Thyroid gland (tissue), 4 donors: ENCODE measurements around the gene NAP1L4.

ENCODE experiments used
- POLR2A ChIP-seq, 2 donors: fragments of 450-650 bp; IDR thresholded peaks; one replicate each; pipeline ENCODE4 v1.6.1; 2017; ENCODE audit warnings: antibody characterized with exemption in 2 of 2, mild to moderate bottlenecking in 2 of 2, moderate library complexity in 1 of 2
- TF ChIP-seq, protein P1 (sequence below), 6 experiments: fragments of 200-600 bp in 3 of 6; fragments of 450-650 bp in 3 of 6; sonication (generic) in 3 of 6; IDR thresholded peaks; one replicate each; pipeline ENCODE4 v1.5.1; 2016 to 2019; ENCODE audit warnings: antibody characterized with exemption in 6 of 6, mild to moderate bottlenecking in 2 of 6, inconsistent platforms in 1 of 6, moderate library complexity in 1 of 6

DNA sequence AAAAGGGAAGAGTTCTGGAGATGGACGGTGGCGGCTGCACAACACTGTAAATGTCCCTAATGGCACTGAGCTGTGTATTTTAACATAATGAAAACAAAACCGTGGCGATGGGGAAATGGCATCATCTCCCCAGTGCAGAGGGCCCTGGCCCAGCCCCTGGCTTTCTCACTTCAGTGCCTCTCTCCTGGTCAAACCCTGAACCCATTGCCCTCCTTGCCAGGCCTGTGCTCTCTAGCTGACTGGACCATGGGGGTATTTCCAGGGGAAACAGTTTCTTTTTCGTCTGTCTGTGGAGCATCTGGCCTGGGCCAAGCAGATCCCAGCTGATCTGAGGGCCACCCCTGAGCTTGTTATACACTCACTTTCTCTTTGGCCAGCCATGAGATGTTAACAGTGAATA lies 17.4 kb upstream of the NAP1L4 start:
- TF ChIP-seq, protein P1, sequence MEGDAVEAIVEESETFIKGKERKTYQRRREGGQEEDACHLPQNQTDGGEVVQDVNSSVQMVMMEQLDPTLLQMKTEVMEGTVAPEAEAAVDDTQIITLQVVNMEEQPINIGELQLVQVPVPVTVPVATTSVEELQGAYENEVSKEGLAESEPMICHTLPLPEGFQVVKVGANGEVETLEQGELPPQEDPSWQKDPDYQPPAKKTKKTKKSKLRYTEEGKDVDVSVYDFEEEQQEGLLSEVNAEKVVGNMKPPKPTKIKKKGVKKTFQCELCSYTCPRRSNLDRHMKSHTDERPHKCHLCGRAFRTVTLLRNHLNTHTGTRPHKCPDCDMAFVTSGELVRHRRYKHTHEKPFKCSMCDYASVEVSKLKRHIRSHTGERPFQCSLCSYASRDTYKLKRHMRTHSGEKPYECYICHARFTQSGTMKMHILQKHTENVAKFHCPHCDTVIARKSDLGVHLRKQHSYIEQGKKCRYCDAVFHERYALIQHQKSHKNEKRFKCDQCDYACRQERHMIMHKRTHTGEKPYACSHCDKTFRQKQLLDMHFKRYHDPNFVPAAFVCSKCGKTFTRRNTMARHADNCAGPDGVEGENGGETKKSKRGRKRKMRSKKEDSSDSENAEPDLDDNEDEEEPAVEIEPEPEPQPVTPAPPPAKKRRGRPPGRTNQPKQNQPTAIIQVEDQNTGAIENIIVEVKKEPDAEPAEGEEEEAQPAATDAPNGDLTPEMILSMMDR (IDR thresholded peaks at IDR 0.05): no peak
- TF ChIP-seq POLR2A (IDR thresholded peaks at IDR 0.05): no peak
